Measurements from ENCODE around the gene C1orf50. TPM values are rescaled to one million over a fixed set of nuclear protein-coding genes. Genes with fewer than 3 reads are reported as not detected.

Gene C1orf50
- total RNA-seq, 1 experiment from 2014 or later, result 7.7 TPM

GRCh38 chr1:42780176-42780575 lies 13.1 kb downstream of the C1orf50 start:
- no peak overlapping the region for H4K91ac ChIP-seq (ENCODE audit: insufficient read length, low read depth, low read length)
- H3K9me3 Mint-ChIP-seq, result no peaks in the 10 kb centered on the region
- H3K14ac ChIP-seq (ENCODE audit: insufficient read depth, low read length), result no peak overlapping the region
- no peak overlapping the region for H4K8ac ChIP-seq (replicated peaks; ENCODE audit: insufficient read length, low read depth, low read length)
- H3K27me3 Mint-ChIP-seq (ENCODE audit: low read depth), result no peaks in the 10 kb centered on the region
- H3K18ac ChIP-seq (ENCODE audit: insufficient read length, low read depth, low read length), result no peak overlapping the region
- no peaks in the 10 kb centered on the region for H3K4me1 ChIP-seq (ENCODE audit: insufficient read depth, low read length)
- DNase-seq, result no peak
- H3K4ac ChIP-seq (ENCODE audit: low read depth, low read length), result no peak overlapping the region
- no peak overlapping the region for H2AFZ ChIP-seq (ENCODE audit: low read length)
- no peaks in the 10 kb centered on the region for H3K79me2 ChIP-seq (ENCODE audit: insufficient read depth, low read length)
- no peak overlapping the region for H2BK20ac ChIP-seq (ENCODE audit: low read depth, low read length, poor library complexity, severe bottlenecking)
- 0 out of 4 replicates have a peak, but pooled peaks cover 0 to 3% of the 10 kb centered on the region in 2 experiments for H3K4me1 Mint-ChIP-seq
- no peaks in the 10 kb centered on the region for H3K27me3 ChIP-seq (ENCODE audit: insufficient read depth, low read length)
- H3K36me3 Mint-ChIP-seq (ENCODE audit: insufficient read depth in 1 of 3, low read depth in 3 of 3), result peaks cover 18 to 70% (median 56%) of the 10 kb centered on the region in 3 experiments
- no peaks in the 10 kb centered on the region for H3K79me1 ChIP-seq (ENCODE audit: insufficient read depth, low read depth, low read length, poor library complexity, severe bottlenecking)
- no peak overlapping the region for H2BK12ac ChIP-seq (ENCODE audit: insufficient read length, low read depth, low read length)
- H3K23me2 ChIP-seq (ENCODE audit: insufficient read length, low read depth, low read length, poor library complexity, severe bottlenecking), result no peaks in the 10 kb centered on the region
- no peak overlapping the region for H4K5ac ChIP-seq (ENCODE audit: insufficient read length, low read depth, low read length)
- TF ChIP-seq, protein P1, sequence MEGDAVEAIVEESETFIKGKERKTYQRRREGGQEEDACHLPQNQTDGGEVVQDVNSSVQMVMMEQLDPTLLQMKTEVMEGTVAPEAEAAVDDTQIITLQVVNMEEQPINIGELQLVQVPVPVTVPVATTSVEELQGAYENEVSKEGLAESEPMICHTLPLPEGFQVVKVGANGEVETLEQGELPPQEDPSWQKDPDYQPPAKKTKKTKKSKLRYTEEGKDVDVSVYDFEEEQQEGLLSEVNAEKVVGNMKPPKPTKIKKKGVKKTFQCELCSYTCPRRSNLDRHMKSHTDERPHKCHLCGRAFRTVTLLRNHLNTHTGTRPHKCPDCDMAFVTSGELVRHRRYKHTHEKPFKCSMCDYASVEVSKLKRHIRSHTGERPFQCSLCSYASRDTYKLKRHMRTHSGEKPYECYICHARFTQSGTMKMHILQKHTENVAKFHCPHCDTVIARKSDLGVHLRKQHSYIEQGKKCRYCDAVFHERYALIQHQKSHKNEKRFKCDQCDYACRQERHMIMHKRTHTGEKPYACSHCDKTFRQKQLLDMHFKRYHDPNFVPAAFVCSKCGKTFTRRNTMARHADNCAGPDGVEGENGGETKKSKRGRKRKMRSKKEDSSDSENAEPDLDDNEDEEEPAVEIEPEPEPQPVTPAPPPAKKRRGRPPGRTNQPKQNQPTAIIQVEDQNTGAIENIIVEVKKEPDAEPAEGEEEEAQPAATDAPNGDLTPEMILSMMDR (conservative IDR thresholded peaks at IDR 0.05), result no peak
- no peak overlapping the region for H2BK5ac ChIP-seq (ENCODE audit: insufficient read length, low read length)
- H4K20me1 ChIP-seq (ENCODE audit: control insufficient read depth, insufficient read depth, insufficient read length), result no peaks in the 10 kb centered on the region
- no peak overlapping the region for H3K27ac ChIP-seq (ENCODE audit: insufficient read length, low read depth, low read length)
- H3K9me3 ChIP-seq (ENCODE audit: control insufficient read depth, low read depth, low read length), result no peaks in the 10 kb centered on the region
- H2BK120ac ChIP-seq (ENCODE audit: low read depth, low read length, poor library complexity, severe bottlenecking), result no peak overlapping the region
- no peak overlapping the region for H3K4me2 ChIP-seq (ENCODE audit: insufficient read depth, insufficient read length, low read length)
- no CpG with 5 or more reads among the region's 1 CpG for WGBS (ENCODE audit: extremely low coverage, insufficient read length, low lambda C conversion rate)
- no peak overlapping the region for H3K27ac Mint-ChIP-seq
- H2BK15ac ChIP-seq (ENCODE audit: low read depth, low read length), result no peak overlapping the region
- H3K4me3 Mint-ChIP-seq, result no peak overlapping the region
- H3T11ph ChIP-seq (ENCODE audit: low read length), result no peak overlapping the region
- H3K23ac ChIP-seq (ENCODE audit: insufficient read length, low read depth, low read length), result no peak overlapping the region
- no peak overlapping the region for H3K9ac ChIP-seq (ENCODE audit: extremely low read depth, insufficient read length, low read length)
- H2AK5ac ChIP-seq (ENCODE audit: insufficient read length, low read length), result no peak overlapping the region
- no peak overlapping the region for H3K56ac ChIP-seq (ENCODE audit: insufficient read length, low read depth, low read length)
